HG02870 (cell line): ENCODE data around the gene CFAP251.
"Not testable (repeated sequence)": the region's sequence is repeated elsewhere in the genome, so short reads cannot be mapped to it uniquely, and the experiment has no call there.

Experiments used
- ATAC-seq: cut with Tn5 transposase; IDR thresholded peaks from one replicate; pipeline ENCODE4 v1.9.1; 2021; ENCODE audit warnings: mild to moderate bottlenecking, moderate library complexity; ENCODE audit not compliant: unreplicated experiment

Gene CFAP251

DNA sequence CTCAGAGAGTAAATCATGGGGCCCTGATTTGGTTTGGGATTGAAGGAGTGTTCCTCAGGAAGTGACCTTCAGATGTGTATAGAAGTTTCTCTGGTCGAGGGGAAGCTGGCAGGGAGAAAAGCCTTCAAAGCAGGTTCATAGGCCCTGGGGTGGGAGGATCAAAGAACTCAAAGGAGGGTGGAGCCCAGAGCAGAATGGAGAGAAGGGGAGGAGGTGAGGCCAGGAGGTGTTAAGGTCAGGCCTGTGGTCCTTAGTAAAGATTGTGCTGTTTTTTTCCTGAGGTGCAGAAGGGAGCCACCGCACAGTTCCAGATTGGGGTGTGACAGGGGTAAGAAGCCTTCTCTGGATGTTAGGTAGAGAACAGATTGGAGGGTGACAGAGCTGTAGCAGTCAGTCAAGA lies 9.7 kb upstream of the CFAP251 start:
- ATAC-seq, result no peak

- no peak for ATAC-seq
These were observed 6.4 kb upstream of the CFAP251 start for GRCh38 chr12:121911824-121912585.

DNA sequence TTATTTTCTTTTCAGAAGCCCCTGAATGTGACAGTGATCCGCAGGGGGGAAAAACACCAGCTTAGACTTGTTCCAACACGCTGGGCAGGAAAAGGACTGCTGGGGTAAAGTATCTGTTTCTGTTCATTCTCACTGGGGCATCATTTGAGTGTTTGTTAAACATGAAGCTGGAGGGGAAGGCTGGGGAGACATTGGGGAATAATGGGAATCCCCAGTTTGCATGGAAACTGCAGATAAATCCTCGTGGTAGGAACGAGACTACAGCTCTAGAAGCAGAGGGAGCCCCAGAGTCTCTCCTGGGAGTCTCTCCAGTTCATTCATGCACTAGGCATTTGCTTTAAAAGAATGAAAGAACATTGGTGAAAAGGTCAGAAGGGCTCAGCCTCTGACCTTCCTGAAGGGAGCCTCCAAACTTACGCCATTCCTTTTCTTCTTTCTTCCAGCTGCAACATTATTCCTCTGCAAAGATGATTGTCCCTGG lies 2.5 kb upstream of the CFAP251 start:
- ATAC-seq, result no peak

GRCh38 chr12:121916719-121917118 lies 1.7 kb upstream of the CFAP251 start:
- no peak for ATAC-seq

- peak; percentile 10 for ATAC-seq
These were observed 267 bp downstream of the CFAP251 start for GRCh38 chr12:121918679-121919038.

DNA sequence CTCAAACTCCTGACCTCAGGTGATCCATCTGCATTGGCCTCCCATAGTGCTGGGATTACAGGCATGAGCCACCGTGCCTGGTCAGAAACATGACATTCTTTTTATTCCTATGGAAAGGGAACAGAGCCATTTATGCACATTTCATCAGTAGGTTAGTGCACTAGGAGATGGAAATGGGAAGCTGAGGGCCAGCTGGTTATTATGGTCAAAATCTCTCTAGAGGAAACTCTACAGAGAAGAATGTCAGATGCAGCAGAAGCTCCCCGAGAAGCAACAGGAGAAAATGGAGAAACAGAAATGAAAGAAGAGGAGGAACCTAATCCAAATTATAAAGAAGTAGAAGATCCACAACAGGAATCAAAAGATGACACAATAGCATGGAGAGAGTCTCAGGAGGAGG lies 2.7 kb downstream of the CFAP251 start:
- ATAC-seq, result no peak

DNA sequence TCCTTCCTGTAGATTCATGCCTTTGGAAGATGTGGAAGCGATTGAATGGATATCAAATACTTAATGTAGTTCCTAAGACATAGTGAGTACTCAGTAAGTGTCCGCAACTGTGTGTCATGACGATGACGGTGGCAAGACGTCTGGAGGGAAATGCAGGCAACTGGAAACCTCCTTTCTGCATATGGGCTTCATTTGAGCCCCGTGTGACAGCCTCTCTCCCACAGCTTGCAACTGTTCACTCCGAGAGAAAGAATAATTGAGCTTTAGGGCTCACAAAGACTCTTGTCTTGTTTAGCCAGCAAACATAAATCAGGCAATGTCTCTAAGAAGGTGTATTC lies 6.9 kb downstream of the CFAP251 start:
- ATAC-seq, result no peak

DNA sequence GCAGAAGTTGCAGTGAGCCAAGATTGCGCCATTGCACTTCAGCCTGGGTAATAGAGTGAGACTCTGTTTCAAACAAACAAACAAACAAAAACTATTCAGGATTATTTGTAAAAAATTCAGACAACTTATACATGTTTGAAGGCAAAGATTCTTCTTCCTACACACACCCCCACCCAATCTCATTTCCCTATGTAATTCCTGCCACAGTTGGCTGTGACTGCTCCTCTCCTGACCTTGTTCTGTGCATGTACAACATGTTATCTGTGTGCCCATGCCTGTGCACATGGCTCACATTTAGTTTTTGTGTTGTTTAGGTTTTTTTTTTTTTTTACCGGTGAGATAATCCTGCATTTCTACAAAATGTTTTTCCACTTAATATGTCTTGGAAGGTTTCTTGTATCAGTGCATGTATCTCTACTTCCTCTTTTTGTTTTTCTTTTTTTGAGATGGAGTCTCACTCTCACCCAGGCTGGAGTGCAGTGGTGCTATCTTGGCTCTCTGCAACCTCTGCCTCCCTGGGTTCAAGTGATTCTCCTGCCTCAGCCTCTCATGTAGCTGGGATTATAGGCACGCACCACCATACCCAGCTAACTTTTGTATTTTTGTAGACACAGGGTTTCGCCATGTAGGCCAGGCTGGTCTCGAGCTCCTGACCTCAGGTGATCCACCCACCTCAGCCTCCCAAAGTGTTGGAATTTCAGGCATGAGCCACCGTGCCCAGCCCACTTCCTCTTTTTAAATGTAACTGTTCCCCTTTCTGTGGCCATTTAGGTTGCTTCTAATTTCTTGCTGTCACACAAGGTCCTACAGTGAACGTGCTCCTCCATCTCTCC lies 8.7 kb downstream of the CFAP251 start:
- no peak for ATAC-seq

DNA sequence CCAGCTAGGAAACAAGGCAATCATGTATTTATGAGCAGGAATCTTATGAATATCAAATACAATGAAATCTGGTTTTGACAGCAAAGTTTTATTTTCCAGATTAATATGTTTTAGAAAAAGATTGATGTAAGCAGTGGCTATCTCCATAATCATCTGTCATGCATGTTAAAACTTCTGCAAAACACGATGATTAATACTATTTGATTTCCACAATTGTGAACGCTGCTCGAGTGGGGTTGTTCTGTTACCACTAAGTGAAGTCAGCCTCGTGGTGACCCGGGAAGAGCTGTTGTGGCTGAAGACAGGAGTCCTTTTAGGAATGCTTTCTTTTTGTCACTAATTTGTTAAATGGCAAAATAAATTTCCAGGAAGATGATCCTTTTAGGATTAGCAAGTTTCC lies 9.4 kb downstream of the CFAP251 start:
- ATAC-seq, result no peak

GRCh38 chr12:121929545-121929944 lies 11.2 kb downstream of the CFAP251 start:
- not testable (repeated sequence) for ATAC-seq

- ATAC-seq, result no peak
These were observed 12.5 kb downstream of the CFAP251 start for GRCh38 chr12:121930862-121931261.

DNA sequence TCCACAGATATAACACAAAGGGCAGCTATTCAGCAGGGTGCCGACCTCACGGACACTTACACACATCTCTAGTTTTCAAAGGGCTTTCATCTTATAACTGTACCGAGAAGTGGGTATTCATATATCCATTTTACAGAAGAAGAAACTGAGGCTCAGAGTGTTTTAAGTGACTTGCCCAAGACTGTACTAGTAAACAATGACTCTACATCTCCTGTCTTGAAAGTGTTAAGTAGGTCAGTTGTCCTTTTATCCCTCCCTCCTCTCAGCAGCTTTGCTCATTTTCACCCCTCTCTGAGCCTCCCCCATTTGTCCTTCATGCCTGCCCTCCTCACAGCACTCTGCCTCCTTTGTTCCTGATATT lies 13.8 kb downstream of the CFAP251 start:
- ATAC-seq, result no peak

DNA sequence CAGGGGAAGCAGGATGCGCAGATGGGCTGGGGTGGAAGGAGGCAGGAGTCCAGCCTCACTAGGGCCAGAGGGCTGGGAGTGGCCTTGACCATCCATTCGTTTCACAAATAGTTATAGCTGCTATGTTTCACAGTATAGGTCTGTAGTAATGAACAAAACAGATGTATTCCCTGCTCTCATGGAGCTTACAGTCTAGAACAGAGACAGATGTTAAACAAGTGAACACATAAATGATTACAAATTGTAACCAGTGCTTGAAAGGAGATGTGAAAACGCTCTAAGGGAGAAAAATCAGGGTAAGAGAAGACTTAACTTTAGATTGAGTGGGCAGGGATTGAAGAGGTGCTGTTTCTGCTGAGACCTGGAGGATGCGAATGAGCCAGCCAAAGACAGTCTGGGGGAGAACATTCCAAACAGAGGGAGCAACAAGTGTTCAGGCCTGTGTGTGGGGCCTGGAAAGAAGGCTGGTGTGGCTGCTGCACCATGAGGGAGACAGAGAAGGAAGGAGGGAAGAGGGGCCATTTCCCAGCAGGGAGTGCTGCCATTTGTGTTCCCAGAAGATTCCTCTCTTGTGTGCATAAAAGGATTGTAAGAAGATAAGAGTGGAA lies 14.6 kb downstream of the CFAP251 start:
- ATAC-seq, result no peak

DNA sequence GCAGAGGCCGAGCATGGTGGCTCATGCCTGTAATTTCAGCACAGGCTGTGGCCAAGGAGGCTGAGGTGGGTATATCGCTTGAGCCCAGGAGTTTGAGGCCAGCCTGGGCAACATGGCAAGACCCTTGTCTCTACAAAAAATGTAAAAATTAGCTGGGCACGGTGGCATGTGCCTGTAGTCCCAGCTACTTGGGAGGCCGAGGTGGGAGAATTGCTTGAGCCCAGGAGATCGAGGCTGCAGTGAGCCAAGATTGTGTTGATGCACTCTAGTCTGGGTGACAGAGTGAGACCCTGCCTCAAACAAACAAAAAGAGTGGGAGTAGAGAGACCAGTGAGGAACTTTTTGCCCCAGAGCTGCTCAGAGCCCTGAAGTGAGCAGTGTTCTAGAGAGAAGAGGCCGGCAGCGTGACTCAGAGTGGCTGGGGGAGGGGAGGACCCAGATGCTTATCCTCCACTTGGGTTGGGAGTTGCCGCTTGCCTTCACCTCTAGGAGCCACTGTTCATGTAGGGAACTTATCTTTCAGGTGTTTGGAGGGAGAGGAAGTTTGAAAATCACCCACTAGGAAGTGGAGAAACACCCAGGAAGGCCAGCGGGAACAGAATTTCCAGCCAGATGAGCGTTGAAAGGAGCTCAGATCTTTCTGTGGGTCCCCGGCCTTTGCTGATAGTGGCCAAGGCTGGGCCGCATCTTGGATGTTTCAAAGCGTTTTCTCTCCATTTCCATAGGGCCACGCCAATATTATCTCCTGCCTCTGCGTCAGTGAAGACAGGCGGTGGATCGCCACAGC lies 15.3 kb downstream of the CFAP251 start:
- ATAC-seq, result no peak

GRCh38 chr12:121934309-121934664 lies 15.9 kb downstream of the CFAP251 start:
- no peak for ATAC-seq

DNA sequence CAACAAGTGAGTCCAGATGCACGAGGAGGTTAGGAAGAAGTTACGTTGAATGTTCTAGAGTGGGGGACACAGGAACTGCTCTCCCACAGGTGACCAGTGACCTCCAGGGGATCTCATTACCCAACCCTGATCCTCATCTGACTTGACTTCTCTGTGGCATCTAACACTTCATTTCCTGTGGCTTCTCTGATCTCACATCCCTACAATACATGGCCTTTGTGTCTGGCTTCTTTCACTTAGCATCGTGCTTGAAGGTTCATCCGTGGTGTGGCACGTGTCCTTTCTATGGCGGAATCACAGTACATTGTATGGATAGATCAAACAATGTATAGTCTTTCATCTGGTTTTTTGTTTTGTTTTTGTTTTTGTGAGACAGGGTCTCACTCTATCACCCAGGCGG lies 19.3 kb downstream of the CFAP251 start:
- no peak for ATAC-seq

DNA sequence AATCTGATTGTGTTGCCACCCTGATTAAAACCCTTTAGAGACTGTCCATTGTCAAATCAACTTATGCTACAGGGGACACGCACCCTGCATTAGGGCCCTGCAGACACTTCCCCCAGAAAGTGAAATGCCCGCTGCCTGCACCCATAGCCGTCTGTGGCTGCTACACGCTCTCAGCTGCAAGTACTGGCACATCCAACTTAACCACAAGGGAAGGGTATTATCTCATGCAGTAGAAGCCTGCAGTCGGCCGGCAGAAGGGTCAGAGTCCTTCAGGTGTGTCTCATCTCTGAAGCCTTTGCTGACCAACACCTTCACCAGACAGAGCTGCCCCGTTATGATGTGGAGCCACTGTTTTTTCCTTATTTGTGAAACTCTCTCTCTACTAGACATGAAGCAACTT lies 20.8 kb downstream of the CFAP251 start:
- ATAC-seq, result no peak

DNA sequence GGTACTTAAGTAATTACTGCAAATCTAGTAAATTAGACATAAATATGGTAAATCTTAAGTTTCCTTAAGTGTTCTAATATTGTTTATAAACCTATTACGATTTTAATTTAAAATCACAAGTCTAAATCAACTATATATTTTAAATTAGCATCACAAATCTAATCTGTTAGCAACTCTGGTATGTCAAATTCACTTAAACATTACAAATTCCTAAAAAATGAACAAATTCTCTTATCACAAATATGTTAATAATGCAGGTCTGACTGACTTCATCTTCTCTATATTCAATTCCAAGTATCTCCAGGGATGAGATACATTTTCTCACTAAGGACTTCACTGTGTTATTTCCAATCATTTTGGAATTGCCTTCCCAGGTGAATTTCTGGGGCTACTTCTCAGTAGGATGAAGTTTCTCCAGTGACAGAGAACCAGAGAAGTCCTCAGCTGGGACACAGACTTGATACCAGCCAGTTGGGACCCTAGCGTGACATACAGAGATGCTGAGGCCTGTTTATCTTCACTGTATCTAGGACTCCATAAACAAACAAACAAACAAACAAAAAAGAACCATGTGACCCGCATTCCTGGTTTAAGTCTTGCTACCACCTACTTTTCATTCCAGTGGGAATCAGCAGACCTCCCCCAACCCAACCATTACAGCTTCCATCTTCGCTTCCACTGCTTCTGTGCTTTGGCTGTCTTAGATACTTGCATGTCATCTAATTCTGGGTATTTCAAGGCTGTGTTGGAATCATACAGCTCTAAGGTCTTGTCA lies 21.8 kb downstream of the CFAP251 start:
- no peak for ATAC-seq

- no peak for ATAC-seq
These were observed 23.8 kb downstream of the CFAP251 start for GRCh38 chr12:121942145-121942718.

DNA sequence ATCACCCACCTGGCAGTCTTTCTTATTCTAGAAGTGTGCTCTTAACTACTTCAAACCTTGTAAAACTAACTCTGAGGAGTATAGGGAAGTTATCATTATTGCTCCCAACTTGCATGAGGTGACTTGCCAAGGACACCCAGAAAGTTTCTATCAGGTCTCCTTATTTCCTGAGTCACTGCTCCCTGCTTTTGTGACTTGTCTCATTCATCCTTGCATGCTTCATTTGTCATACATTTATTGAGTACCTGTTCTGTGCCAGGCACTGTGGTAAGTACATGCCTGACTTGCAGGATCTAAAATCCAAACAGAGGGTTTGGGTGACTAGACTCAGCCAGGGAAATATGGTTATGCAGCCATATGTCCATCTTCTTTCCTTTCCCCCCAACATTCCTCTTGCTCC lies 25.5 kb downstream of the CFAP251 start:
- no peak for ATAC-seq
